ENCODE data around the gene SYCP2.

SYCP2 gene

DNA sequence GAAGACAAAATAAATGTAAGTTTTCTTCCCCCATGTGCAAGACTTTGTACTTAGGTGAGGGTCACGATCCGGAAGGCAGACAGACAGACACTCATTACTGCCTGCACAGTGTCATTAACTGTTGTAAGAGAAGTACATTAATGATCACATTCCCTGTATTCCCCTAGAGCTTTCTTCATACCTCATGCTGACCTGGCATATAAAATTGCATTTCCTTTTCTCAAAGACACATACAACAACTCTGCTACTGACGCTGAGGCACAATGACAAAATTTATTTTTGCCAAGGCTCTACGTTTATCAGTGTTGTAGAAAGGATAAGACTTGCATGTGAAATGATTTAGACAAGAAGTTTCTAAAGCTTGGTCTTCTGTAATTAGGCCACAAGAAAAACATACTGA lies 3.0 kb upstream of the SYCP2 start:
- no peak overlapping the region for H3K27ac ChIP-seq
- no peak for TF ChIP-seq ZFX (IDR thresholded peaks at IDR 0.05)
- TF ChIP-seq, protein P1, sequence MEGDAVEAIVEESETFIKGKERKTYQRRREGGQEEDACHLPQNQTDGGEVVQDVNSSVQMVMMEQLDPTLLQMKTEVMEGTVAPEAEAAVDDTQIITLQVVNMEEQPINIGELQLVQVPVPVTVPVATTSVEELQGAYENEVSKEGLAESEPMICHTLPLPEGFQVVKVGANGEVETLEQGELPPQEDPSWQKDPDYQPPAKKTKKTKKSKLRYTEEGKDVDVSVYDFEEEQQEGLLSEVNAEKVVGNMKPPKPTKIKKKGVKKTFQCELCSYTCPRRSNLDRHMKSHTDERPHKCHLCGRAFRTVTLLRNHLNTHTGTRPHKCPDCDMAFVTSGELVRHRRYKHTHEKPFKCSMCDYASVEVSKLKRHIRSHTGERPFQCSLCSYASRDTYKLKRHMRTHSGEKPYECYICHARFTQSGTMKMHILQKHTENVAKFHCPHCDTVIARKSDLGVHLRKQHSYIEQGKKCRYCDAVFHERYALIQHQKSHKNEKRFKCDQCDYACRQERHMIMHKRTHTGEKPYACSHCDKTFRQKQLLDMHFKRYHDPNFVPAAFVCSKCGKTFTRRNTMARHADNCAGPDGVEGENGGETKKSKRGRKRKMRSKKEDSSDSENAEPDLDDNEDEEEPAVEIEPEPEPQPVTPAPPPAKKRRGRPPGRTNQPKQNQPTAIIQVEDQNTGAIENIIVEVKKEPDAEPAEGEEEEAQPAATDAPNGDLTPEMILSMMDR (conservative IDR thresholded peaks at IDR 0.05), result no peak

DNA sequence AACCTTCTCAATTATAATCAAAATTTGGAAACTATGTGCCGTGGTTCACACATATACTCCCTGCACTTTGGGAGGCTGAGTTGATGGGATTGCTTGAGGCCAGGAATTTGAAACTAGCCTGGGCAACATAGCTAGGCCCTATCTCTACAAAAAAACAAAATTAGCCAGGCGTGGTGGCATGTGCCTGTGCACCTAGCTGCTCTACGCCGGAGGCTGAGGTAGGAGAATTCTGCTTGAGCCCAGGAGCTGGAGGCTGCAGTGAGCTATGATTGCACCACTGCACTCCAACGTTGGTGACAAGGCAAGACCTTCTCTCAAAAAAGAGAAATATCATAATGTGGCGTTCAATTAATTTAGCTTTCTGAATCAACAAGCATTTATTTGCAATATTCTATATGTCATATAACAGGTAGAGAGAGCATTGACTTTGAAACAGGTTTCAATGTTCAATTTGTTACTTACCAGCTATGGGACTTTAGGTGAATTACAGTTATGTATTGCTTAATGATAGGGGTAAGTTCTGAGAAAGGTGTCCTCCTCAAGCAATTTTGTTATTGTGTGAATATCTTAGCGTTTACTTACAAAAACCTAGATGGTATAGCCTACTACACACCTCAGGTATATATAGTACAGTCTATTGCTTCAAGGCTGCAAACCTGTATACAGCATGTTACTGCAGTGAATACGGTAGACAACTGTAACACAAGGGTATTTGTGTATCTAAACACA lies 2.2 kb upstream of the SYCP2 start:
- no peak overlapping the region for H3K27ac ChIP-seq

DNA sequence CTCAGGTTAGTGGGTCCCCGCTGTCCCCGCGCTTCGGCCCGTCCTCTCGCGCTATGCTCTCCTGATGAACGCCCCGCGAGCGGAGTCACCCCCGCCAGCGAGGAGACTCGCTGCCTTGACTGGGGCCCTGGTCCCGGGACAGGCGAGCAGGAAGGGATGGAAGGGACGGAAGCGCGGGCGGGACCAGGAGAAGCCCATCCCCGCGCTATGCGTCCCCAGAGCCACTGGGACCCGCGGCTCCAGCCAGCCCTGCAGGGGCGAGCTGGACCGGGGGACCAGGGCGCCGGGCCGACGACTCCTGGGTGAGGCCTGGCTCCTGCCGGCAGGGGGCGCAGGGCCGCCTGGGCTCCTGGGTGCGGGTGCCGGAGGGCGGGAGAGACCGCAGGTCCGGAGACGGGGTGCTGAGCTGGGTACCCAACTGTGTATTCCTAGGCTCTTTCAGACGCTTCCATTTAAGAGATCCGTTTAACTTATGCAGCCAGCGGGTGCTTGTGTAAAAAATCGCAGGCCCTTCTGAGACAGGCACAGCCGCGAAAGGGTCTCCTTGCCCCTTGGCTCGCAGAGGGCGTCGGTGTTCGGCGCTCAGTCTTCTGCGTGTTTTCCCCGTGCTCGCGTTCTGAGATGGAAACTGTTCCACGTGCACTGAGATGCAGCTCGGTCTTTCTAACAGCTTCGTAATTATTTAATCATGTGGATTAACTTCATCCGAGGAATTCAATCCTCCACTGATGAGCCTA lies 580 bp upstream of the SYCP2 start:
- TF ChIP-seq ZFX (IDR thresholded peaks at IDR 0.05), result no peak
- TF ChIP-seq, protein P1 (conservative IDR thresholded peaks at IDR 0.05), result peak; percentile 86
- no peak overlapping the region for H3K27ac ChIP-seq

More for the DNA sequence above, 2.2 kb upstream of the SYCP2 start:
- TF ChIP-seq, protein P1 (conservative IDR thresholded peaks at IDR 0.05), result no peak

DNA sequence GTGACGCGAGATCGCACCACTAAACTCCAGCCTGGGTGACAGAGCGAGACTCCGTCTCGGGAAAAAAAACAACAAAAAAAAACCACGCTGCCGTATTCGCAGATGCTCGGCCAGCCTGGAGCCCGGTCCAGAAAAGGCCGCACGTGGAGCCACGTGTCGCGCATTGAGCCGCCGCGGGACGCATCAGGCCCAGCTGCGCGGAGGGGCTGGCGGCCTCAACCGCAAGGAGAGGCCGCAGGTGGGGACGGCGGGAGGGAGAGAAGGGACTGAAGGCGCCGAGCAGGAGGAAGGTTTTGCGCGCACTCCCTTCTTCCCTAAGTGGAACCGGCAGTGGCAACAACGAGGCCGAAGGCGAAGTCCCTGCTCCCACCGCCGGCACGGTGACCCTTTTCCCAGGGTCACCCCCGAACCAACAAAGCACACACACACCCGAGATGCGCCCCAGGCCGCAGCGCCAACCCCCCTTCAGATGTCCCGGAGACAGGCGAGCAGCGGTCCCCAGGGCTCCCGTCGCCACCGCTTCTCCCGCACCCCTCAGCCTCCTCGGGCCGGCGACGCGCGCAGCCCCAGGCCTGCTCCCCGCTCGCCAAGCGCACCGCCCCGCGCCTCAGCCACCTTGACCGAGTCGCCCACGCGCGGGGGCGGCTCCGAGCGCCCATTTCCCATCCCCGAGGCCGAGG lies 681 bp downstream of the SYCP2 start:
- TF ChIP-seq ZFX (IDR thresholded peaks at IDR 0.05), result no peak
- TF ChIP-seq, protein P1 (conservative IDR thresholded peaks at IDR 0.05), result no peak
- H3K27ac ChIP-seq, result no peak overlapping the region

DNA sequence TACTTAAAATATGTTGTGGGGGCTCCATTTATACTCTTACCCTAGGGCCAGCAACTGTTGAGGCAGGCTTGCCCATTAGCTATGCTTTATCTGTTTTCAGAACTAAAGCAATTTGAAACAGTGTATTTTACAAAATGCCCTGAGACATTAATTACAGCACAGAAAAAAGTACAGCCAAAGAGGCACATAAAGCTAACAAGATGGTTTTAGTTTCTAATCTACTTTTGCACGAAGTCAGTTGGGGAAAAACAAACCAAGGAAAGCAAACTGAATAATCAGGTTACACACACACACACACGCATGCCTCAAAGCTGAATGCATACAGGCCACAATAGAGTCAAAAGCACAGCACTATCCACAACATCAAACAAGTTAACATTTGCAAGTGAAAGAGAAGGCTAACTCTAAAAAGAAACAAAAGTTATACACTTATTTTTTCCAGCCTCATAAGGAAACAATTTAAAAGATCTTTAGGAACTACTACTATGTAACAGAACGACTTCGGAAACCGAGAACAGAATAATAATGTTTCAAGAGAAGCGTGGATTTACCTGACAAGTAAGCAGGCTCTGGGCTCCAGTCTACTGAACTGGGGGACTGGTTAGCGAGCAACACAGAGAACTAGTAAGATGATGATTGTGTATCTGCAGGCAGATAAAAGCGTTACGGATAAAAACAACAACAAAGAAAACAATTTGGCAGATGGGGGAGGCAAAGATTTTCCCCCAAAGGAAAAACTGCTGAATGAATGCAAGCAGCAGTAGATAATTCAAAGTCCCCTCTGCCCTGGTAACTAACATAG lies 1.7 kb downstream of the SYCP2 start:
- no peak overlapping the region for H3K27ac ChIP-seq
- TF ChIP-seq ZFX (IDR thresholded peaks at IDR 0.05), result no peak
- TF ChIP-seq, protein P1 (conservative IDR thresholded peaks at IDR 0.05), result no peak

DNA sequence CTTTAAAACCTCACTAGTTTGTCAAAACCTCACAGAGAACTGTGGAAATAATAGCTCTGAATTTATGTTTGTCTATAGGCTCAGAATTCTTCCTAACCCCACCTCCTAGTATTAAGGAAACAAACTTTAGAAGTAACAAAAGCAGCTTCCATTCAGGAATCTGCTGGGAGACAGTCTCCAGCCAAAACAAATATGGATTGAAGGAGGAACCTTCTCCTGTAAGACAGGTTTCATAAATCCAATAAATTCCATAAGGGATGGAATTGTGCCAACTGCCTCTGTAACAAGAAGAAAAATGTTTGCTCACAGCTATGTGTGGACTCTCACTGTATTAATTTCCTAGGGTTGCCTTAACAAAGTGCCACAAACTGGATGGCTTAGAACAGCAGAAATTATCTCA lies 7.5 kb downstream of the SYCP2 start:
- no peak overlapping the region for H3K27ac ChIP-seq
- TF ChIP-seq ZFX (IDR thresholded peaks at IDR 0.05), result no peak

DNA sequence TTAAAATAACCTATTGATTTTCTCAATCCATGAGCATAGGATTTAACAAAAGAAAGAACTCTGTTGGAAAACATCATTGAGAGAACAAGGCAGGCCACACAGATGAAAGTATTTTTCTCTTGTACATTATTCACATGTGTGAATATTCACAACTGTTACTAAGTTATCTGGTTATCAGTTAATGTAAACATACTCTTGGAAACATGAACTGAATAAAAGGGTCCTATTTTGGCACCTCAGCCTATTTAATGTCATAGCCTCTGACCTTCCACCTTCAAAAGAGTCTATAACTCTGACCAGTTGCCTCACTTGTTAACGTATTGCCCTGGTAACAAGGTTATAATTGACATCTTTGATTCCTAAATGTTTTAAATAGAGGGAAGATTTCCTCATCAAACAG lies 8.1 kb downstream of the SYCP2 start:
- no peak for TF ChIP-seq ZFX (IDR thresholded peaks at IDR 0.05)
- TF ChIP-seq, protein P1 (conservative IDR thresholded peaks at IDR 0.05), result no peak
- no peak overlapping the region for H3K27ac ChIP-seq

Measured in C4-2B (cell line).